NCI-H345 treated with DMSO at 0.1 percent for 48 hours (cell line): ENCODE data around the gene NLGN4X.

Experiments used
- DNase-seq: peaks from one replicate; lab custom pipeline; 2025; ENCODE audit not compliant: unreplicated experiment; lab: John Stamatoyannopoulos, UW

Gene NLGN4X

GRCh38 chrX:6228720-6229119 is at the start of gene NLGN4X:
Gene NLGN4X (minus strand): TSS chrX:6228867. CDS start chrX:6151466, 77,401 bp downstream.
- DNase-seq: no peak

- no peak for DNase-seq
Observed at GRCh38 chrX:6266041-6266440, 37.4 kb upstream of the NLGN4X start.

- no peak for DNase-seq
Observed at GRCh38 chrX:6262959-6263358, 34.3 kb upstream of the NLGN4X start.

GRCh38 chrX:6257025-6257424 is 28.4 kb upstream of the NLGN4X start:
- no peak for DNase-seq

GRCh38 chrX:6244666-6245065 is 16.0 kb upstream of the NLGN4X start:
- DNase-seq: no peak

- no peak for DNase-seq
Observed at GRCh38 chrX:6238576-6238975, 9.9 kb upstream of the NLGN4X start.

GRCh38 chrX:6227935-6228334 is 732 bp downstream of the NLGN4X start:
- DNase-seq: no peak

- no peak for DNase-seq
Observed at GRCh38 chrX:6227453-6227835, 1.2 kb downstream of the NLGN4X start.

- no peak for DNase-seq
Observed at GRCh38 chrX:6226596-6227452, 1.8 kb downstream of the NLGN4X start.

GRCh38 chrX:6225911-6226595 is 2.6 kb downstream of the NLGN4X start:
- DNase-seq: no peak

GRCh38 chrX:6225288-6225910 is 3.3 kb downstream of the NLGN4X start:
- DNase-seq: peak; percentile 29

GRCh38 chrX:6223516-6223915 is 5.2 kb downstream of the NLGN4X start:
- no peak for DNase-seq

GRCh38 chrX:6210230-6210629 is 18.4 kb downstream of the NLGN4X start:
- no peak for DNase-seq

GRCh38 chrX:6203462-6204215 is 25.0 kb downstream of the NLGN4X start:
- DNase-seq: no peak

GRCh38 chrX:6199486-6199885 is 29.2 kb downstream of the NLGN4X start:
- no peak for DNase-seq

- DNase-seq: no peak
Observed at GRCh38 chrX:6187256-6187655, 41.4 kb downstream of the NLGN4X start.

GRCh38 chrX:6184900-6185515 is 43.7 kb downstream of the NLGN4X start:
- no peak for DNase-seq

- no peak for DNase-seq
Observed at GRCh38 chrX:6175914-6176313, 52.8 kb downstream of the NLGN4X start.

GRCh38 chrX:6170424-6170823 is 58.2 kb downstream of the NLGN4X start:
- no peak for DNase-seq

- DNase-seq: no peak
Observed at GRCh38 chrX:6169407-6169806, 59.3 kb downstream of the NLGN4X start.

GRCh38 chrX:6163721-6164120 is 64.9 kb downstream of the NLGN4X start:
- no peak for DNase-seq
